ENCODE data around the gene DPYSL3.
"Not testable (repeated sequence)": the region's sequence is repeated elsewhere in the genome, so short reads cannot be mapped to it uniquely, and the experiment has no call there.

- TF ChIP-seq CTCF (IDR thresholded peaks at IDR 0.05; ENCODE audit: low read depth, low read length); POLR2A (IDR thresholded peaks at IDR 0.05; ENCODE audit: extremely low read depth, insufficient read length); MYC (IDR thresholded peaks at IDR 0.05; ENCODE audit: low read depth, low read length); MAX (IDR thresholded peaks at IDR 0.05; ENCODE audit: low read depth, low read length): not testable (repeated sequence)
Observed at GRCh38 chr5:147553817-147554216, 43.9 kb upstream of the DPYSL3 start.

Measured in NB4 (cell line).